Heart left ventricle (tissue), 13 donors: Measurements from ENCODE around the gene HK2.

Experiments used
- CTCF ChIP-seq, 12 donors: fragments of 200-600 bp; sonication (generic) in 4 of 12; IDR thresholded peaks; one replicate each; pipeline versions ENCODE4 v1.5.0 to v1.8.0; 2018 to 2022; ENCODE audit warnings: antibody characterized with exemption in 12 of 12, mild to moderate bottlenecking in 5 of 12
- POLR2A ChIP-seq, 2 donors: fragments of 450-650 bp; IDR thresholded peaks; one replicate each; pipeline ENCODE4 v1.6.1; 2017; ENCODE audit warnings: antibody characterized with exemption in 2 of 2, mild to moderate bottlenecking in 2 of 2, moderate library complexity in 2 of 2
- donor health status: ischemic (EF 13 %, LVEDD 7.1; RV severe dilation, severe dysfunction).
- donor health status: DM: no; HTN: yes; CAD: no.
- donor health status: DM: no; HTN: no; CAD: no.
- donor health status: ischemic (EF 25% LVEDD 6.9; RV normal size, moderate dysfunction).
- donor health status: ischemic (EF 25% LVEDD 5.7; RV mildly dilated, moderate dysfunction).
- donor health status: ischemic (EF 35%, LVEDD 5.7; RV mildly dilated, moderate dysfunction).
- donor health status: nonischemic (EF 11% LVEDD 7.7; RV severe dilation, severe dysfunction).
- donor health status: DM: yes; HTN: yes; CAD: no.
- donor health status: PGD.
- donor health status: ischemic (EF 29% LVEDD 5.4; RV normal size, mild dysfunction).
- donor health status: nonischemic (EF 23%, LVEDD 6.1; RV moderate dilation, normal function).

GRCh38 chr2:74942263-74942662, 108.3 kb downstream of the HK2 start:
- TF ChIP-seq CTCF (IDR thresholded peaks at IDR 0.05): no peak
- no peak for TF ChIP-seq POLR2A (IDR thresholded peaks at IDR 0.05)
